T-helper 1 cell (primary cell): ENCODE measurements around the gene STX18.
"Not testable (repeated sequence)": the region's sequence is repeated elsewhere in the genome, so short reads cannot be mapped to it uniquely, and the experiment has no call there.

Source experiments
- DNase-seq, 5 donors: peaks; one replicate each; pipeline ENCODE4 v3.0.0-alpha.2; 2012 to 2020

Gene STX18

GRCh38 chr4:4477391-4477790 is 64.5 kb downstream of the STX18 start:
- no peak for DNase-seq

GRCh38 chr4:4474476-4474875 is 67.4 kb downstream of the STX18 start:
- DNase-seq = no peak

- no peak for DNase-seq
Observed at GRCh38 chr4:4472344-4472958, 69.4 kb downstream of the STX18 start.

- no peak for DNase-seq
Observed at GRCh38 chr4:4471195-4471594, 70.7 kb downstream of the STX18 start.

GRCh38 chr4:4470208-4470607 is 71.6 kb downstream of the STX18 start:
- DNase-seq = no peak

GRCh38 chr4:4465238-4465637 is 76.6 kb downstream of the STX18 start:
- not testable (repeated sequence) for DNase-seq

GRCh38 chr4:4462970-4463369 is 78.9 kb downstream of the STX18 start:
- peak in 1 of 5 donors; percentile 8 for DNase-seq

- DNase-seq = peak; percentile 7 to 54 (median 28)
Observed at GRCh38 chr4:4461850-4462249, 80.0 kb downstream of the STX18 start.

- no peak for DNase-seq
Observed at GRCh38 chr4:4461178-4461577, 80.7 kb downstream of the STX18 start.

GRCh38 chr4:4460759-4461158 is 81.1 kb downstream of the STX18 start:
- DNase-seq = peak in 1 of 5 donors; percentile 32

- no peak for DNase-seq
Observed at GRCh38 chr4:4459181-4459580, 82.7 kb downstream of the STX18 start.

- no peak for DNase-seq
Observed at GRCh38 chr4:4457803-4458553, 83.9 kb downstream of the STX18 start.

GRCh38 chr4:4456816-4457578 is 84.9 kb downstream of the STX18 start:
- no peak for DNase-seq

GRCh38 chr4:4456351-4456750 is 85.5 kb downstream of the STX18 start:
- no peak for DNase-seq

- no peak for DNase-seq
Observed at GRCh38 chr4:4455210-4455865, 86.5 kb downstream of the STX18 start.

- no peak for DNase-seq
Observed at GRCh38 chr4:4446434-4446833, 95.4 kb downstream of the STX18 start.

- DNase-seq = no peak
Observed at GRCh38 chr4:4443821-4444220, 98.0 kb downstream of the STX18 start.

GRCh38 chr4:4440333-4441061 is 101.4 kb downstream of the STX18 start:
- no peak for DNase-seq

- DNase-seq = no peak
Observed at GRCh38 chr4:4439782-4440181, 102.1 kb downstream of the STX18 start.

GRCh38 chr4:4438891-4439290 is 103.0 kb downstream of the STX18 start:
- DNase-seq = no peak

GRCh38 chr4:4437798-4438470 is 103.9 kb downstream of the STX18 start:
- DNase-seq = no peak

- DNase-seq = no peak
Observed at GRCh38 chr4:4436244-4436823, 105.5 kb downstream of the STX18 start.
